Middle frontal gyrus (tissue), 1 donor: ENCODE measurements around the gene F11R.
"Not testable (repeated sequence)": the region's sequence is repeated elsewhere in the genome, so short reads cannot be mapped to it uniquely, and the experiment has no call there.

Source experiments
- DNase-seq: peaks from one replicate; pipeline ENCODE4 v3.0.0-alpha.2; 2015; ENCODE audit warnings: low spot score; ENCODE audit errors: extremely low spot score

F11R gene

DNA sequence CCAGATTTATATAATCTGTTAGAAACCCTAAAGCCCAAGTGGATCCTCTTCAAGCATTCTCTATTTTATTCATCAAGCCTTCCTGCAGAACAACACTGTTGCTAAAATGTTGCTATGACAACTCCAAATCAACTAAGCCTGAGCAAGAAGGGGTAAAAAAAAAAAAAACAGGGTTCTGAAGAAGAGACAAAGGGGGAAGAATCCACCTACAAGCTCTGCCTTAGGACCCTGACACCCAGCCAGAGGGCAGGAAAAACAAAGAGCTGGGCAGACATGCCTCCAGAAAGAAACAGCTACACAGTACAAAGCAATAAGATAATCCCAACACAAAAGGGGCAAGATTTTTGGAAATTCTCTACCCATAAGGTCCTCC is 23.6 kb upstream of the F11R start:
- DNase-seq, result no peak

DNA sequence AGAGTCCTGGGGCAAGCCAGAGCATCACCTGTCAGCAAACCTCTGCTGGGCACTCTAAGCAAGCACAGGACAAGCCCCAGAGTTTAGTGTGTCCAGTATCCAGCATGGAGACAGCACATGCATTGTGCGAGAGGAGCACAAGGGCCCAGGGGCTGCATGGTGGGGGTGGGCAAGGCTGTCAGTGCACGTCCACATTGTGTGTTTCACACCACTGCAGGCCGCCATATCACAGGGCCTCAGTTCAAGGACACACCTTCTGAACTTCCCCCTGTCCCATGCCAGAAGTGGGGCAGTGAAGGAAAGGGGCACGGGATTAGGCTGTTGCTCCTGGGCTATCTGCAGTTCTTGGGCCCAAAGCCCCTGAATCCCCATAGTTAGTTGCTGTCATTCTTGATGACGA is 18.6 kb upstream of the F11R start:
- DNase-seq, result no peak

DNA sequence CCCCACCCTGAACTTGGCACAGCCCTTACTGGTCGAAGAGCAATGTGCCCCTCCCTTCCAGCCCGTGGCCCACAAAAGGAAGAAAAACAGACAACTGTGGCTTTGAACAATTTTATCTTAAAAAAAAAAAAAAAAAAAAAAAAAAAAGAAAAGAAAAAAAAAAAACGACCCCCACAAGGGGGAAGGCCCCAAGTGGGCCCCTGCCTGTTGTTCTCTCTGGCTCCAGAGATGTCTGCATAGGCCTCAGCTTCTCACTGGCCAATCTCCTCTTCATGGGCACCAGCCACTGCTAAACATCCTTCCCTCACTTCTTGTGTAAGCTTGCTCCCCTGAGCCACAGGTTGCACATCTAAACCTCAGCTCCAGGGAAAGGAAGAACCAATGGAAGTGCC is 18.2 kb upstream of the F11R start:
- no peak for DNase-seq

- DNase-seq, result peak; percentile 34
These were observed 17.7 kb upstream of the F11R start, which contains the start of gene TSTD1 for GRCh38 chr1:161038523-161039153. TSS of gene TSTD1 (minus strand) at chr1:161038964. CDS start at chr1:161038889, 75 bp downstream.

DNA sequence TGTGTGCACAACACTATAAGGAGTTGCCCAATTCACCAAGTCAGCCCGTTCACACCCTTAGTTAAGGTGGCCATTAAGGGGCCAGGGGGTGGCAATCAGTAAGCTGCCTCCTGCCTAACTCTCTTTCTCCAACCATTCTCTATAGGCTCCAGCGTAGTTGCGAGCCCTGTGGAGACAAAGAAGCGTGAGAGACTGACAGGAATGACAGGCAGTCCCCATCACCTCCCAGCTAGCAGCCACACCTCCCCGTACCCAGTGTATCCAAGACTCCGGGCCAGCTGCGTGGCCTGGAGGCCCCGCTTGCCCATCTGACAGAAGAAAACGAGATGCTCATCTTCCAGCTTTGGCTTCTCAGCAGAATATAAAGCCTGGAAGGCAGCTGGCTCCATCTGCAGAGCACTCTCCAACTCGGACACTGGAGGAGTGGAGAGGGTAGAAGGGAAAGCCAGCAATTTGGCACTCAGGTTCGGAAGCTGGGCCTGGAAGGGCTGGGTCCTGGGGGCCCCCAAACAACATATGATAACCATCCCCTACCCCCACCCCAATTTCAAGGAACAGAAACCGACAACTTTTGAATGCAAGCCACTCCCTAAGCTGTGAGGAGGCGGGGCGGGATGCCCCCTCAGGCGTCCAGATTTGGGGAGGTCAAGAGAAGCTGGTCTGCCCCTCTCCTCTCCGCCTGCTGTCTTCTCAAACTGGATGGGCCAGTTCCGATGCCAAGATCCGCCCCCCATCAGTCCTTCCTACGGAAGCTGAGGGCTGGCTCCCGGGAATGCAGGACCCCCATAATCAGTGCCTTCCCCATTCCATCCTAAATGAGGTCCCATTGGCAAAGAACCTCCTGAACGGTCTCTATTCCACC is 16.9 kb upstream of the F11R start:
- DNase-seq, result no peak

DNA sequence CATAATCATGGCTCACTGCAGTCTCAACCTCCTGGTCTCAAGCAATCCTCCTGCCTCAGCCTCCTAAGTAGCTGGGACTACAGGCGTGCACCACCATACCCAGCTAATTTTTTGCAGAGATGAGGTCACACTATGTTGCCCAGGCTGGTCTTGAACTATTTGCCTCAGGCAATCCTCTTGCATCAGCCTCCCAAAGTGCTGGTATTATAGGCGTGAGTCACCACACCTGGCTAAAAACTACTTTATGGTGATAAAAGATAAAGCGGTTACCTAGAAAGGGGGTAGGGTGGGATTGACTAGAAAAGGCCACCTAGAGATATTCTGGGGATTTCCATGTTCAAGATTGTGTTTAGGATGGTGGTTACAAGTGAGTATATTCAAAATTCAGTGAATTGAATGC is 12.8 kb upstream of the F11R start:
- DNase-seq, result no peak

DNA sequence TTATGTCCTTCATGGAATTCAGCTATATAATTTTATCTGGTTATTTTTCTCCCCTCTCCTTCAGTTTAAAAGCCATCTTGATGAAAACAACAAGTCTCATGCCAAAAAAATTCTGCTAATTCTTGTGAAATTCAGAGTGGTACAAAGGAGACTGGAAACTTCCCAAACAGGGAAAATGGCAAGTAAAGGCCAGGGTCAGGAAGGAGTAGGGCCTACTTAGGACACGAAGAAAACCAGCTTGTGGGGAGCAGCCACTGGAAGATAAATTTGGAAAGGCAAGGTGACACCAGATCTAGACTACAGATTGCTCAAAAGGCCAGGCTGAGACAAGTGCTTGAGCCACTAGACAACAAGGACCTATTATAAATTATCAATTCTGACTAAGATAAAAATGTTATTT is 11.5 kb upstream of the F11R start:
- DNase-seq, result no peak

- no peak for DNase-seq
These were observed 10.9 kb upstream of the F11R start for GRCh38 chr1:161031874-161032273.

DNA sequence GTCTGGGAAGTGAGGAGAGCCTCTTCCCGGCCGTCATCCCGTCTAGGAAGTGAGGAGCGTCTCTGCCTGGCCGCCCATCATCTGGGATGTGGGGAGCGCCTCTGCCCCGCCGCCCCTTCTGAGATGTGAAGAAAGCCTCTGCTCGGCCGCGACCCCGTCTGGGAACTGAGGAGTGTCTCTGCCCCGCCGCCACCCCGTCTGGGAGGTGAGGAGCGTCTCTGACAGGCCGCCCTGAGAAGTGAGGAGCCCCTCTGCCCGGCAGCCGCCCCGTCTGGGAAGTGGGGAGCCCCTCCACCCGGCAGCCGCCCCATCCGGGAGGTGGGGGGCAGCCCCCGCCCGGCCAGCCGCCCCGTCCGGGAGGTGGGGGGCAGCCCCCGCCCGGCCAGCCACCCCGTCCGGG is 8.5 kb upstream of the F11R start:
- DNase-seq, result not testable (repeated sequence)

GRCh38 chr1:161026954-161027353 is 6.0 kb upstream of the F11R start:
- not testable (repeated sequence) for DNase-seq

DNA sequence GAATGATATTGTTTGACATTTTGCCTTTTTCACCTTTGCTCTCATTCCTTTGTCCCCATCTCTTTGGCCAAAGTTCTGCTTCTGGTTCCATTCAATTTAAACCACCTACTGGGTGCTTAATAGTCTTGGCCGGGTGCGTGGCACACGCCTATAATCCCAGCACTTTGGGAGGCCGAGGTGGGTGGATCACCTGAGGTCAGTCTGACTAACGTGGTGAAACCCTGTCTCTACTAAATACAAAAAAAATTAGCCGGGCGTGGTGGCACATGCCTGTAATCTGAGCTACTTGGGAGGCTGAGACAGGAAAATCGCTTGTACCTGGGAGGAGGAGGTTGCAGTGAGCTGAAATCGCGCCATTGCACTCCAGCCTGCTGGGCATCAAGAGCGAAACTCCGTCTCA is 1.5 kb upstream of the F11R start:
- DNase-seq, result not testable (repeated sequence)

DNA sequence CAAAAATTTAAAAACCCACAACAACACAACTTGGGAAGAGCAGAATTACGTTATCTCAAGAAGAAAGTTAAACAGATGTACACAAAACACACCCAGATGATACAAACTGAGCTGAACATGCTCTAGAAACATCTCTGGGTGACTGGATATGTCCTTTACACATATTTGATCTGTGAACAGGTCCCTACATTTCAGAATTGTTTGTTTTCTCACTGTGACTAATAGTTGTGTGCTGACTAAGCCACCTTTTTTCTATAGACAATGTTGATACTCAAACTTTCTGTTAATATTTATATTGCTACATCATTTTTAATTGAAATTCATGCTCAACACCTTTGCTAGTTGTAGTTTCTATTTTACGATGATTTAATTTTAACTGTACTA is 1.0 kb upstream of the F11R start:
- DNase-seq, result no peak

DNA sequence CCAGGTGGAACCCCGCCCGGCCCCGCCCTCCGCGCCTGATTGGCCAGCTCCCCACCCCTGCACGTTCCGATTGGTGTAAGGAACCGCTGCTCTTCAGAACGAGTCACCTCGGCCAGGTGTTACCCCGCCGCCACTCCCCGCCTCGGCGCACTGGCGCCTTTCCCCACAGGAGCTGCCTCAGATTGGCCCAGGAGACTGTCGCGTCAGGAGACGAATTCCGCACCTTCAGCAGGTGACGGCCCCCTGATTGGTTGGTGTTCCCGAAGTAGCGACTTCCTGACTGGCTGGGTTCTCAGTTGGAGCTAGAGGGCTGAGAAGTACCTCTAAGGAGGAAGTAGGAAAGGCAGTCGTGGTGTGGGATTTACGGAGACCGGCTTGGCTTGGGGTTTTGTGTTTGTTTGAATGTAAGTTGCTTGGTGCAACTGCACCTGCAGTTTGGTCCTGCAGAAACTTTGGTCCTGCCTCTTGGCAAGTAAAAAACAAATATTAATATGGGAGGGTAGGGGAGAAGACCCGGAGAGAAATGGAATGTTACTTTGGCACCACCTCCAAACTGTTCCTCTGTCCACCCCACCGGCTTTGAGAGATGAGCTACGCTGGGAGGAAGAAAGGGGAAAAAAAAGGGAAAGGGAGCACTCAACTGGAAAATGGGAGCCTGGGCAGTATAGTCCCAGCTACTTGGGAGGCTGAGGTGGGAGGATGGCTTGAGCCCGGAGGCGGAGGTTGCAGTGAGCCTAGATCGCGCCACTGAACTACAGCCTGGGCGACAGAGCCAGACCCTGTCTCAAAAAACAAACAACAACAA is 415 bp upstream of the F11R start:
- no peak for DNase-seq

- DNase-seq, result no peak
These were observed 1.0 kb downstream of the F11R start for GRCh38 chr1:161019751-161020495.

- not testable (repeated sequence) for DNase-seq
These were observed 1.8 kb downstream of the F11R start for GRCh38 chr1:161019111-161019660.

- DNase-seq, result no peak
These were observed 2.4 kb downstream of the F11R start for GRCh38 chr1:161018631-161018930.

DNA sequence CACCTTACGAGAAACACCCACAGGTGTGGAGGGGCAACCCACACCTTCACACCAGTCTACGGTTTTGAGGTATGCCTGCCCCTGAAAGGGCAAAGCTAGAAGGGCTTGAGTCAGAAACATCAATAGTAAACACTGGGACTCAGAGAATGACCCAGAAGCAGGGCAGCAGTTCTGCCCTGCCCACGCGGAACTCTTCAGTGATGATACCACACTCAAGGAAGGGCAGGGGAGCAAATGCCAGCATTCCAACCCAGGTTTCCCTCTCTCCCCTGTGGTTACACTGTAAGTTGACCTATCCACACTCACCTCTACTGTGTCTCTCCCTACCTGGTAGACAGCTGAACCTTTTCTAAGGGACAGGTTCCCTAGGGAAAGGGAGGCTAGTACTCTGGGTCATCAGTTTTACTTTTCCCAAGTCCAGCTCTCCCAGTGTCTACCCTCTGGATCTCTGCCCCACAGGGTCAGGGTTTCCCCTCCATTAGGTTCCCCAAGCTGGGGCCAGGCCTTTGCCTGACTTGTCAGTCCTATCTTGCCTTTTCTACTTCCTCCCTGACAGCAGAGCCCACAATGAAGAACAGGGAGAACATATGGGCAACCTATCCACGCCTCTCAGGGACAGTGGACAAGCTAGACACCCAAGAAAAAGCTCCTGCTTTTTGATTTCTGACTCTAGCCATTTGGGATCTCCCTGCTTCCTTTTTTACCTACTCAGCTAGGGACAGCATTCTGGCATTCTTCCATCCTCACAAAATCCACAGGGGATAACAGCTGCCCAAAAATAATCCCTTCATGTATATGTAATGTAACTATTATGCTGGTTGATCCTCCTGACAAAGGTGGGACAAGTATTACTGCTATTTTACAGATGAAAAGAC is 3.0 kb downstream of the F11R start:
- no peak for DNase-seq

- DNase-seq, result not testable (repeated sequence)
These were observed 3.8 kb downstream of the F11R start for GRCh38 chr1:161017181-161017580.

- not testable (repeated sequence) for DNase-seq
These were observed 4.3 kb downstream of the F11R start for GRCh38 chr1:161016683-161017082.
